Skin of body (tissue), 2 donors: Measurements from ENCODE around the gene RBM39. TPM values are rescaled to one million over a fixed set of nuclear protein-coding genes. Genes with fewer than 3 reads are reported as not detected.
A peak's percentile ranks its signal among the peaks of the same experiment; 100 is the strongest.
"Not testable (repeated sequence)": the region's sequence is repeated elsewhere in the genome, so short reads cannot be mapped to it uniquely, and the experiment has no call there.

ENCODE experiments used
- DNase-seq: peaks from one replicate; lab custom pipeline; 2025; lab: John Stamatoyannopoulos, UW
- total RNA-seq: library from RNA; depleted of rRNA; stranded (reverse); fragments of >200 nt; gene quantifications from one replicate; pipeline ENCODE4 v1.2.3, GENCODE V29; 2014

RBM39 gene
- 429 TPM for total RNA-seq

- DNase-seq, result peak; percentile 100
Observed at GRCh38 chr20:35741892-35742740, at the start of gene RBM39. Gene RBM39, minus strand, starts transcription at chr20:35742260. Its CDS starts 1,386 bp downstream, at chr20:35740874.

DNA sequence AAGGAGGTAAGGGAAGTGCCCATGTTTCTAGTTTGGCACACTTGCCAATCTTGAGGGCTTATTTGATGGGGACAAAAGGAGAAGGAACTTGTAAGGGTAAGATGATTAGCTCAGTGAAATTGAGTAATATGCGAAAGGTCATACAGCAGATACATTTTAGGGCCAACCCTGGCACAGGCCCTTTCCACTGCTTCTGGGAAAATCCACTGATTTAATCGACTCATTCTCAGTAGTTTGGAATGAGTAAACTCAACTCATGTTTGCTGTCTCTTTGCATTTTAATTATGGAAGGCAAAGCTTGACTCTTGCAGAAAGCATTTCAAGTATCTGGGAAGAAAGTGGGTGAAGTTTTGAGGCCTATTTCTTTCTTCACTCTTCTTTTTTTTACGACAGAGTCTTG, 49.8 kb upstream of the RBM39 start:
- no peak for DNase-seq

GRCh38 chr20:35791097-35791496, 49.0 kb upstream of the RBM39 start:
- no peak for DNase-seq

DNA sequence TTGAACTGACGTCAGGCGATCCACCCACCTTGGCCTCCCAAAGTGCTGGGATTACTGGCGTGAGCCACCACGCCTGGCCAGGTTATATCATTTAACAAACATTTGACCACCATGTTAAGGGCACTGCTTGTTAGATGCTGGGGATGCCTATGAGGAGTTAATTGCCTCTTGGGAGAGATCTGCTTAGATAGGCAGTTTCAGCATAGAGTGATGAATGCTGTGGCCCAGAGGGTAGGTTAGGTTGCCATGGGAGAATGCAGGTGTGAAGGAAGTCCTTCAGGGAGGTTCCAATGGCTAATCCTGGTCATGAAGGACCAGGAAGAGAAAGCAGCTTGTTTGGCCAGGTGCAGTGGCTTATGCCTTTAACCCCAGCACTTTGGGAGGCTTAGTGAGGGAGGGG, 46.7 kb upstream of the RBM39 start:
- DNase-seq, result no peak

DNA sequence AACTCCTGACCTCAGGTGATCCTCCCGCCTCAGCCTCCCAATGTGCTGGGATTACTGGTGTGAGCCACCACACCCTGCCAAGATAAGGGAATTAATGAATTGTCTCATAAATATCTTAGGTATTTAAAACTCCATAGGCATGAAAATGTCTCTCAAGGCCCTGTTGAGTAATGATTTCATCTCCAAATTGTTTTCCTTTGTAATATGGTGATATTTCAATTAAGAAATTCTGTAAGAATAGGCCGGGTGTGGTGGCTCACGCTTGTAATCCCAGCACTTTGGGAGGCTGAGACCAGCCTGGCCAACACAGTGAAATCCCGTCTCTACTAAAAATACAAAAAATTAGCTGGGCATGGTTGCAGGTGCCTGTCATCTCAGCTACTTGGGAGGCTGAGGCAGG, 43.5 kb upstream of the RBM39 start:
- not testable (repeated sequence) for DNase-seq

- DNase-seq, result not testable (repeated sequence)
Observed at GRCh38 chr20:35783811-35784210, 41.8 kb upstream of the RBM39 start.

DNA sequence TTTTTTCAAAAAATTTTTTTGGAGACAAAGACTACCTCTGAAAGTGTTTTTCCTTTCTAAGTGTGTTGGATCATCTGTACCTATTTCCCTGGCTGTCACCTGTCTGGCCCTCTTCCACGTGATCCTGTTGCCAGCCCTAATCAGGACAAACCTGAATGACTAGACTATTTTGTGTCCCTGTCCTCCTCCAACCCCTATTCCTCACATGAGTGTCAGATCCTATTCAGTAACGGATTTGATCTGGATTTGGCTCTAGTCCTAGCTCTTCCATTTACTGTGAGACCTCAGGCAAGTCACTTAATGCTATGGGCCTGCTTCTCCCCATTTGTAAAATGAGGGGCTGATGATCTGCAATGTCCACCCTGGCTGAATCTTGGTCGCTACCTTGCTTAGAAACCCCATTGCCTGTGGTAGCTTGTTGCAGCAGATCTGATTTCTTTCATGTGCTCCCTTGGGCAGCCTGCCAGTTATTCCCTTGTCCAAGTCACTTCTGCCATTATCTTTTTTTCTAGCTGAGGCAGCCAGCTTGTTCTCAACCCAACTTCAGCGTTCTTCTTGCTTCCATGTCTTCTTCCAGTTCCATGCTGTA, 34.5 kb upstream of the RBM39 start:
- DNase-seq, result no peak

- no peak for DNase-seq
Observed at GRCh38 chr20:35774391-35774790, 32.3 kb upstream of the RBM39 start.

GRCh38 chr20:35773154-35773751, 31.2 kb upstream of the RBM39 start:
- no peak for DNase-seq

DNA sequence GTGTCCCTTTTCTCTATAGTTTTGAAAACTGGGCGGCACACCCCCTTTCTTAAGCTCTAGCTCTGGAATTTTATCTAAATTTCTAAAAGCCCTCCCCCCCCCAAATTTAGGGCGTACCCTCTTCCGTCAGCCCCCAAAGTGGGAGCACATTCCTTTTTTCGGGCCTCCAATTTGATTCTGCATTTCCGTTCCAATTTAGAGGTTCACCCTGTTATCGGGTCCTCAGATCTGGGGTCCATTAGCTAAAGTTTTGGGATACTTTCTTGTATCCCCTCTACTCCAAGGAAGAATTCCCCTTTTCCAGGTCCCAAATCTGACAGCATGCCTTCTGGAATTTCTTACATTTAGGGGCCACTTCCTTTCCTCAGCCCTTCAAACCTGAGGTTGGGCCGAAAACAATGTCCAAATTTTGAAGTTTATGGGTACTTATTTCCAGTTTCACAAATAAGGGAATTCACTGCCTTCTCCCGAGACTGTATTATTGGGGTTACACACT, 30.6 kb upstream of the RBM39 start:
- DNase-seq, result no peak

DNA sequence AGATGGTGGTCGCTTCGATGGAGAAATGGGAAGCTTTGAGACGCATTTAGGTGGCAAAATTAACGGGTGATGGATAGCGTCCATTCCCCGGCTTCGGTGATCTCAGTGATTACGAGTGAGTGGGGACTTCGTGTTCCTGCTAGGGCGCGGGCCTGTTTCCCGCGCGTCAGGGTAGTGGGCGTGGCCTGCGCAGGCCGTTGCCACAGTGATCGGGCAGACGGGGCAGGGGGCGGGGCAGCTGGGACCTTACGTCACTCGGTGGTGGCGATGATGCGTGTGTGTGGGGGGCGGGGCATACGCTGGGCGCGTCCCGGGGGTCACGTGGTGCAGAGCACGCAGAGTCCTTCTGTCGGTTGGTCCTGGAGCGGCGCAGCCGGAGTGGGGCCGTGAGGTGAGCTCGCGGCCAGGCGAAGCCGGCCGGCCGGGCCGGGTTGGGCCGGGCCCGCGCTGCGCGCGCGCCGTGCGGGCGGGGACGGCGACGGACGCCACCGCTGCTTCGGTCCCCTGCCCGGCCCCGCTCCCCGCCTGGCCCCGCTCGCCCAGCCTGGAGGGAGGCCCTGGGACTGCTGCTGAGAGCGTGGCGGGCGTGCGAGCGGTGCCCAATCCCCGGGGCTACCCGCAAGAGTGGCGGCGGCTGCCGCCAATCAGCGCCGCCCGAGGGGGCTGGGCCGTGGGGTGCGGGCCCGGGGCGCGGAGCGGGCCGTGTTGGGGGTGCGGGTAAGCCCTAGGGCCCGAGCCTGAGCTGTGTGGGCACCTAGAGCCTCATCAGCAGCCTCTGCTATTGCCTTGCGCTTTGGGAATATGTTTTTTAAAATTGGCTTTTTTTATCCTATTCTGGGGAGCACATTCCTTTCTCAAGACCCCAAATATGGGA, 29.9 kb upstream of the RBM39 start, which contains the start of gene PHF20:
Gene PHF20, plus strand, starts transcription at position 327 of the 874 bp plus-strand sequence. CDS start 29,508 bp downstream, outside the sequence.
- DNase-seq, result peak; percentile 95

DNA sequence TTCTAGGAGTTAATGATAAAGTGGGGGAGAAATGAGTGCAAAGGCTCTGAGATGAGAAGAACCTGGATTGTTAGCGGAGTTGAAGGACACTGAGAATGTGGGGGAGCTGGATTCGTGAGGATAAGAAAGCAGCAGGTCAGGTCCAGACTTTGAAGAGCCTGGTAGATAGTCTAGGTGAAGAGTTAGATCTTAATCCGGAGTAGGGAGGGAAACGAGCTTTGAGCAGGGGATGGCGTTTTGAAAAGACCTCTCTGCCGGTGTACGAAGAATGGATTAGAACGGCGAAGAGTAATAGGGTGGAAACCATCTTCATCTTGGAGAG, 29.3 kb upstream of the RBM39 start:
- DNase-seq, result no peak

GRCh38 chr20:35768731-35769664, 26.9 kb upstream of the RBM39 start:
- peak; percentile 87 for DNase-seq

GRCh38 chr20:35767683-35768481, 25.8 kb upstream of the RBM39 start:
- peak; percentile 58 for DNase-seq

DNA sequence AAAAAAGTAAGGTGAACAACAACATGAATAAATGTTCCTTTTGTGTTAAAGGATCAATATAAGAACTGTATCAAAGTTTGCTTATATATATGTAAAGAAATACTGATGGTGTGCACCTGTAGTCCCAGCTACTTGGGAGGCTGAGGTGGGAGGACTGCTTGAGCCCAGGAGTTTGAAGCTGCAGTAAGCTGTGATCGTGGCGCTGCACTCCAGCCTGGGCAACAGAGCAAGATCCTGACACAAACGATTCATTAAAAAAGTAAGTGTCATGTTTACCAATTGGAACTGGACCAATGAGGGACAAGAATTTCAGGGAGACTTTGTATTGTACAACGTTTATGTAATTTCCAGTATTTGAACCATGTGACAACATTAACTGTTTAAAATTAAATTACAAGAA, 24.8 kb upstream of the RBM39 start:
- DNase-seq, result no peak

GRCh38 chr20:35764936-35765335, 22.9 kb upstream of the RBM39 start:
- not testable (repeated sequence) for DNase-seq

DNA sequence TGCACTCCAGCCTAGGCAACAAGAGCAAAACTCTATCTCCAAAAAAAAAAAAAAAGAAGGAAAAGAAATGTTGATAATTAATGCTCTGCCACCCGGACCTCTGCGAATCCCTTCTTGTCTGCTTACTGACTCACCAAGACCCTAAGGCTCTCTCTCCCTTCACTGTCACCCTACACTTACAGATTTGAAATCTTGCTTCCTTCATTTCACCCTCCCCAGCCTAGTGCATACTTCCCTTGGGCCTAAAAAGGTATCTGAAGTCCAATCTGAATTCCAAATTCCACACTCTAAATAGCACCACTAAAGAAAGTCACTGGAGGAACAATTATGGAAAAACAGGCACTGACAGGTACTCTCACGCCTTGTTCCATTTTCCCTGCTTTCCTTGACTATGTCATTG, 20.4 kb upstream of the RBM39 start:
- DNase-seq, result no peak

DNA sequence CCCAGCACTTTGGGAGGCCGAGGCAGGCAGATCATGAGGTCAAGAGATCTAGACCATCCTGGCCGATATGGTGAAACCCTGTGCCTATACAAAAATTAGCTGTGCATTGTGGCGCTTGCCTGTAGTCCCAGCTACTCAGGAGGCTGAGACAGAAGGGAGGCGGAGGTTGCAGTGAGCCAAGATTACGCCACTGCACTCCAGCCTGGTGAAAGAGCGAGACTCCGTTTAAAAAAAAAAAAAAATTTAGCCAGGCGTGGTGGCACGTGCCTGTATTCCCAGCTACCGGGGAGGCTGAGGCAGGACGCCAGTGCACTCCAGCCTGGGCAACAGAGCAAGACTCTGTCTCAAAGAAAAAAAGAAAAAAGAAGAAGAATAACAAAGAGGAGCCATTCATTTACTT, 19.5 kb upstream of the RBM39 start:
- DNase-seq, result not testable (repeated sequence)

DNA sequence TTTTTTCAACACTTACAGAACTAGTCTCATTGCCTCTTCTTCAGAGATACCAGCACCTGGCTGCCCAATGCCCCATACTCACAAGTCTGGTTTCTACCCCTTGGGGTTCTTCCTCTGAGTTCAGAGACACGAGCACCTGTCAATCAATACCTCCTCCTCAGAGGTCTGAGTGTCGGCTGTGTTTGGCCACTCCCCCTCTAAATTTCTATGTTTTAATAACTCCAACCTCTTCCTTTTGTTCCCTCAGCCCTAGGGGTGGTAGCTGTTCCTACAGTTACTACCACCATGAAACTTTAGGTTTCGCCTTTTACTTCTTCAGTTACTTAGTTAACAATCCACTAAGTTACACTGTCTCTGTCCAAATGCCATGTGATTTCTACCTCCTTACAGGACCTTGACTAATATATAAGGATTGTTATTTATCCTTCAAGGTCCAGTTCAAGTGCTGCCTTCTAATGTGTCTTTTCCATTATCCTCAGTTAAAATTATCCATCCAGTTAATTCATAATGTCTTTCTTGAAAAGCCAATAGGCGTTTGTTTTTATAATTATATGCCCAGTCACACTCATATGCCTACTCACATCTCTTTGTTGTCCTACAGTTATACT, 15.1 kb upstream of the RBM39 start:
- DNase-seq, result no peak
